Endothelial cell of umbilical vein (primary cell): Measurements from ENCODE around the gene CLDND2. TPM values are rescaled to one million over a fixed set of nuclear protein-coding genes. Genes with fewer than 3 reads are reported as not detected.

Source experiments
- BruUV-seq: library from RNA; stranded (reverse); fragments of 400-500 nt; replicated peaks from 2 replicates; lab custom pipeline; 2021; lab: Mats Ljungman, UMichigan
- CTCF ChIA-PET: fragments of 300-600, 350-600 bp; sonication (Branson Sonifier 250); formaldehyde crosslinking; loops from one replicate; lab custom pipeline; 2021; ENCODE audit warnings: antibody characterized with exemption, inconsistent platforms; lab: Charles Lee
- POLR2A ChIA-PET: fragments of 300-600, 350-600 bp; sonication (Branson Sonifier 250); formaldehyde crosslinking; loops from one replicate; lab custom pipeline; 2021; ENCODE audit warnings: antibody characterized with exemption, inconsistent platforms; lab: Charles Lee
- DNase-seq: peaks from one replicate; pipeline ENCODE4 v3.0.0-alpha.2; 2011; ENCODE audit warnings: low read depth, low spot score
- FAIRE-seq: peaks from 2 replicates; lab custom pipeline; 2011; peaks lifted over from hg19 to GRCh38; lab: Jason Lieb, UNC
- H2AFZ ChIP-seq: 2 replicates; pipeline ENCODE4 v1.6.0; 2012; ENCODE audit warnings: low read depth, low read length, control low read depth, inconsistent platforms
- H3K27ac ChIP-seq: 2 replicates; pipeline ENCODE4 v1.5.1; 2011; ENCODE audit warnings: low read depth, mild to moderate bottlenecking, control low read depth, low read length, moderate library complexity; ENCODE audit not compliant: insufficient read depth
- H3K27me3 ChIP-seq, 2 experiments: 2 replicates each; pipeline versions ENCODE4 v1.6.0 to v1.6.1; 2011; ENCODE audit warnings: low read length in 2 of 2, mixed read lengths in 1 of 2; ENCODE audit not compliant: control insufficient read depth in 2 of 2, insufficient read depth in 2 of 2
- H3K36me3 ChIP-seq, 2 experiments: 2 replicates in 1 of 2; 3 replicates in 1 of 2; pipeline ENCODE4 v1.5.1; 2011; ENCODE audit warnings: low read length in 2 of 2, mild to moderate bottlenecking in 1 of 2, moderate library complexity in 1 of 2; ENCODE audit not compliant: control insufficient read depth in 2 of 2, insufficient read depth in 2 of 2; ENCODE audit errors: extremely low read depth in 1 of 2
- H3K4me1 ChIP-seq: 3 replicates; pipeline ENCODE4 v1.5.1; 2011; ENCODE audit warnings: mild to moderate bottlenecking, low read length; ENCODE audit not compliant: control insufficient read depth, insufficient read depth; ENCODE audit errors: extremely low read depth
- H3K4me2 ChIP-seq: 2 replicates; pipeline ENCODE4 v1.6.1; 2011; ENCODE audit warnings: low read length, control low read depth, mixed read lengths; ENCODE audit not compliant: insufficient read depth
- H3K4me3 ChIP-seq, 3 experiments: fragments of 200-600 bp in 1 of 3; sonication (generic), shearing (Covaris generic) in 1 of 3; replicated peaks in 1 of 3; 2 replicates each; pipeline ENCODE4 v1.5.1; 2011 to 2016; ENCODE audit warnings: control low read depth in 3 of 3, low read length in 3 of 3, mild to moderate bottlenecking in 2 of 3, inconsistent platforms in 1 of 3, low read depth in 1 of 3, moderate library complexity in 1 of 3; ENCODE audit not compliant: insufficient read depth in 1 of 3
- H3K79me2 ChIP-seq: 2 replicates; pipeline ENCODE4 v1.6.0; 2012; ENCODE audit warnings: low read length, inconsistent platforms; ENCODE audit not compliant: control insufficient read depth, insufficient read depth
- H3K9ac ChIP-seq: replicated peaks from 2 replicates; pipeline ENCODE3; 2011; ENCODE audit warnings: low read length, control low read depth; ENCODE audit not compliant: insufficient read depth; ENCODE audit errors: extremely low read depth
- H3K9me1 ChIP-seq: replicated peaks from 3 replicates; pipeline ENCODE4 v1.6.0; 2011; ENCODE audit warnings: mild to moderate bottlenecking, low read length; ENCODE audit not compliant: control insufficient read depth, insufficient read depth; ENCODE audit errors: extremely low read depth
- H3K9me3 ChIP-seq: replicated peaks from 2 replicates; pipeline ENCODE4 v1.5.1; 2012; ENCODE audit warnings: low read length, inconsistent platforms; ENCODE audit not compliant: control insufficient read depth, insufficient read depth
- H4K20me1 ChIP-seq: replicated peaks from 2 replicates; pipeline ENCODE3; 2011; ENCODE audit warnings: mild to moderate bottlenecking, low read length; ENCODE audit not compliant: control insufficient read depth, insufficient read depth; ENCODE audit errors: extremely low read depth
- CTCF ChIP-seq, 2 donors: IDR thresholded peaks; 1 replicate in 1 of 2; 2 replicates in 1 of 2; pipeline ENCODE4 v1.5.1; 2011; ENCODE audit warnings: low read length in 2 of 2, mild to moderate bottlenecking in 2 of 2, moderate library complexity in 2 of 2, control low read depth in 1 of 2, inconsistent platforms in 1 of 2, low read depth in 1 of 2; ENCODE audit not compliant: insufficient read depth in 1 of 2; ENCODE audit errors: extremely low read depth in 1 of 2
- EZH2 ChIP-seq: IDR thresholded peaks from 2 replicates; pipeline ENCODE4 v1.6.1; 2012; ENCODE audit warnings: borderline replicate concordance, low read depth, mild to moderate bottlenecking, moderate library complexity, low read length, inconsistent platforms; ENCODE audit not compliant: severe bottlenecking
- FOS ChIP-seq: IDR thresholded peaks from 2 replicates; pipeline ENCODE4 v1.6.1; 2011; ENCODE audit warnings: mild to moderate bottlenecking, low read length, moderate library complexity, borderline replicate concordance; ENCODE audit not compliant: insufficient read depth
- GATA2 ChIP-seq: IDR thresholded peaks from 2 replicates; pipeline ENCODE4 v1.7.0; 2011; ENCODE audit warnings: low read depth, mild to moderate bottlenecking, moderate library complexity, mixed read lengths, low read length; ENCODE audit not compliant: insufficient read length, insufficient read depth
- JUN ChIP-seq: IDR thresholded peaks from 2 replicates; pipeline ENCODE4 v1.6.1; 2011; ENCODE audit warnings: borderline replicate concordance, low read depth; ENCODE audit not compliant: insufficient read length, insufficient read depth
- MAX ChIP-seq: IDR thresholded peaks from 2 replicates; pipeline ENCODE4 v1.6.1; 2011; ENCODE audit not compliant: insufficient read depth, insufficient read length
- MYC ChIP-seq: IDR thresholded peaks from one replicate; pipeline ENCODE4 v1.6.1; 2011; ENCODE audit warnings: mild to moderate bottlenecking, low read depth, low read length
- POLR2A ChIP-seq: IDR thresholded peaks from 2 replicates; pipeline ENCODE4 v1.6.1; 2012; ENCODE audit warnings: low read depth, mild to moderate bottlenecking, control low read depth, low read length
- POLR2AphosphoS5 ChIP-seq: IDR thresholded peaks from 2 replicates; pipeline ENCODE4 v1.6.1; 2012; ENCODE audit warnings: low read depth, mild to moderate bottlenecking, control low read depth, low read length, moderate library complexity; ENCODE audit not compliant: insufficient read depth
- dilution Hi-C: fragments of 300-500 bp; cut with MboI; formaldehyde crosslinking; loops from one replicate; pipeline ENCODE4 v1.15.0; 2019; ENCODE audit warnings: low sequenced_read_pairs; ENCODE audit not compliant: extremely low pct_ligation_motif_present
- intact Hi-C: fragments of 100-400 bp; cut with micrococcal nuclease; formaldehyde crosslinking; loops from one replicate; pipeline ENCODE4 v1.10.0; 2022
- polyA plus RNA-seq, 4 experiments: library from polyadenylated mRNA; depleted of rRNA in 3 of 4; stranded (reverse) in 3 of 4; unstranded in 1 of 4; fragments of >200 nt; gene quantifications; 2 replicates each; pipeline versions ENCODE4 v1.2.1 to v1.2.3, GENCODE V29; 2011 to 2012; ENCODE audit warnings: missing spikeins in 1 of 4
- total RNA-seq: library from RNA; stranded (reverse); gene quantifications from 2 replicates; pipeline ENCODE4 v1.2.3, GENCODE V29; 2021

The CLDND2 gene
- total and polyA plus RNA-seq, 2 donors (not counting 3 experiments of a cell fraction or from before 2014, with no cell fraction given) = 0.97 TPM; not detected in 1

GRCh38 chr19:51391073-51391611 is 22.3 kb upstream of the CLDND2 start:
- H2AFZ ChIP-seq = no peak overlapping the region
- no peak overlapping the region for H3K4me3 ChIP-seq
- H3K9me1 ChIP-seq = no peaks in the 10 kb centered on the region
- no peaks in the 10 kb centered on the region for H4K20me1 ChIP-seq
- dilution Hi-C loops = no loop called here
- no peaks in the 10 kb centered on the region for H3K9me3 ChIP-seq
- FAIRE-seq (no peak), DNase-seq (no peak)
- TF ChIP-seq CTCF (IDR thresholded peaks at IDR 0.05; ENCODE audit: extremely low read depth in 1 of 2, insufficient read depth in 1 of 2, low read depth in 1 of 2, low read length in 2 of 2) (no peak), MYC (no peak), FOS (no peak), MAX (no peak), GATA2 (no peak), JUN (no peak), POLR2A (no peak), EZH2 (no peak), POLR2AphosphoS5 (no peak)
- POLR2A ChIA-PET = no interaction called here
- CTCF ChIA-PET = no interaction called here
- no peaks in the 10 kb centered on the region for H3K36me3 ChIP-seq
- H3K9ac ChIP-seq = no peak overlapping the region
- no peaks in the 10 kb centered on the region for H3K27me3 ChIP-seq
- intact Hi-C loops = no loop called here
- no TSS peak for BruUV-seq
- H3K27ac ChIP-seq = no peak overlapping the region
- H3K4me2 ChIP-seq = no peak overlapping the region
- H3K79me2 ChIP-seq = no peaks in the 10 kb centered on the region
- H3K4me1 ChIP-seq = peaks cover 8% of the 10 kb centered on the region
